ENCODE measurements around the gene SDHAF2. TPM values are rescaled to one million over a fixed set of nuclear protein-coding genes. Genes with fewer than 3 reads are reported as not detected.

The SDHAF2 gene
- total RNA-seq, 1 donor from 2014 or later = 63.2 TPM

DNA sequence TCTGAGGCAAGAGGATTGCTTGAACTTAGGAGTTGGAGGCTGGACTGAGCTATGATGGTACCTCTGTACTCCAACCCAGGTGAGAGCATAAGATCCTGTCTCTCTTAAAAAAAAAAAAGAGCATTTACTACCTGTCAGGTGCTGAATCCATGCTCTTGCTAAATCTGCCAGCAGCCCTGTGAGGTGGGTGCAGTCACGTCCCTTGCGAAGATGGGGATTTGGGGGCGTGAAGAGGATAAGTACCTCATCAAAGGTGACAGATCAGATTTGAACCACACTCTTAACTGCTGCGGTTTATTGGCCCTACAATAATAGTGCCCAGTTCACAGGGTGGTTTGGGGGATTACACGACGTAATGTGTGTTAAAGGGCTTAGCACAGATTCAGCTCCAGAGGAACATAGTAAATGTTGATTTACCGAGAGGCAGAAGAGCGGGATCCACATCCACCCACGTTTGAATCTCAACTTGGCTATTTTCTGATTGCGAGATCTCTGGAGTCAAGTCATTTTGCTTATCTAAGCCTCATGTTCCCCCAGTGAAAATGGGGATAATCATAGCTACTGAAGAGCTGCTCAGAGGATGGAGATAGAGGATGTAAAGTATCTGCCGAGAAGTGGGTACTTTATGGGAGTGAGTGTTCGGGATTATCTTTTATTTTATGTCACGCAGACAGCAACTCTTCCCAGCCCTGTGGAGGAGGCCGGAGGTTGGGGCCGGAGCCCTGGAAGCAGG, 50.5 kb downstream of the SDHAF2 start:
- TF ChIP-seq, protein P1, sequence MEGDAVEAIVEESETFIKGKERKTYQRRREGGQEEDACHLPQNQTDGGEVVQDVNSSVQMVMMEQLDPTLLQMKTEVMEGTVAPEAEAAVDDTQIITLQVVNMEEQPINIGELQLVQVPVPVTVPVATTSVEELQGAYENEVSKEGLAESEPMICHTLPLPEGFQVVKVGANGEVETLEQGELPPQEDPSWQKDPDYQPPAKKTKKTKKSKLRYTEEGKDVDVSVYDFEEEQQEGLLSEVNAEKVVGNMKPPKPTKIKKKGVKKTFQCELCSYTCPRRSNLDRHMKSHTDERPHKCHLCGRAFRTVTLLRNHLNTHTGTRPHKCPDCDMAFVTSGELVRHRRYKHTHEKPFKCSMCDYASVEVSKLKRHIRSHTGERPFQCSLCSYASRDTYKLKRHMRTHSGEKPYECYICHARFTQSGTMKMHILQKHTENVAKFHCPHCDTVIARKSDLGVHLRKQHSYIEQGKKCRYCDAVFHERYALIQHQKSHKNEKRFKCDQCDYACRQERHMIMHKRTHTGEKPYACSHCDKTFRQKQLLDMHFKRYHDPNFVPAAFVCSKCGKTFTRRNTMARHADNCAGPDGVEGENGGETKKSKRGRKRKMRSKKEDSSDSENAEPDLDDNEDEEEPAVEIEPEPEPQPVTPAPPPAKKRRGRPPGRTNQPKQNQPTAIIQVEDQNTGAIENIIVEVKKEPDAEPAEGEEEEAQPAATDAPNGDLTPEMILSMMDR (conservative IDR thresholded peaks at IDR 0.05; ENCODE audit: low read depth, low read length) = no peak

DNA sequence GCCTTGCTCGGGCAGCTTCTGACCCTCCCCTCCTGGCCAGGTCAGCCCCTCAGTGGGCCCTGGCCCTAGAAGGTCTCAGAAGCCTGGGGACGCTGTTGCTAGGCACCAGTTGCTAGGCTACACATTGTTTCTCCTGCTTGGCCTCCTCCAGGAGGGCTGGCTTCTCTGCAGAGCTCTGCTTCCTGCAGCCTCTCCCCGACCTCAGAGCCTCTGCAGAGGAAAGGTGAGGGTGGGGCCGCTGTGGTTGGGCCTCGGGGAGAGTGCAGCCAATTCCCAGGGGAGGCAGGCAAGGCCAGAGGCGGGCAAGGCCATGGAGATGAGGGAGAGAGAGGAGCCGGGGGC, 51.0 kb downstream of the SDHAF2 start:
- no peak overlapping the region for H3K4me3 ChIP-seq (ENCODE audit: low read depth, low read length)
- TF ChIP-seq, protein P1 (conservative IDR thresholded peaks at IDR 0.05; ENCODE audit: low read depth, low read length) = no peak
- DNase-seq (ENCODE audit: low read depth) = no peak

More for the DNA sequence above, 50.5 kb downstream of the SDHAF2 start:
- no peak overlapping the region for H3K4me3 ChIP-seq (ENCODE audit: low read depth, low read length)
- DNase-seq (ENCODE audit: low read depth) = no peak

DNA sequence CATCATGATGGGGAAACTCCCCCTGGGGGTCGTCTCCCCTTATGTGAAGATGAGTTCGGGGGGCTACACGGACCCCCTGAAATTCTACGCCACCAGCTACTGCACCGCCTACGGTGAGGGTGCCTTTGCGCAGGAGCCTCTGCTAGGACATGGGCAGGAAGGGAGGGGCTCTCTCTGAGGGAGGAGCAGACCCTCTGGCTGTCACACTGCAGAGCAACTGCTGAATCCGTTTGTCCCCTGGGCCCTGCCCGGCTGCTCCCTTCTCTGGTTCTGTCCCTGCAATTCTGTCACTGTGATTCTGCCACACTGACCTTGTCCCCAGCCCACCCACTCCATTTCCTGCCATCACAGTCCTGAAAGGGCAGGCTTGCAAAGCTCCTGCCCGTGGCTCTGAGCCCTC, 51.9 kb downstream of the SDHAF2 start:
- H3K4me3 ChIP-seq (ENCODE audit: low read depth, low read length) = no peak overlapping the region
- TF ChIP-seq, protein P1 (conservative IDR thresholded peaks at IDR 0.05; ENCODE audit: low read depth, low read length) = no peak
- no peak for DNase-seq (ENCODE audit: low read depth)

DNA sequence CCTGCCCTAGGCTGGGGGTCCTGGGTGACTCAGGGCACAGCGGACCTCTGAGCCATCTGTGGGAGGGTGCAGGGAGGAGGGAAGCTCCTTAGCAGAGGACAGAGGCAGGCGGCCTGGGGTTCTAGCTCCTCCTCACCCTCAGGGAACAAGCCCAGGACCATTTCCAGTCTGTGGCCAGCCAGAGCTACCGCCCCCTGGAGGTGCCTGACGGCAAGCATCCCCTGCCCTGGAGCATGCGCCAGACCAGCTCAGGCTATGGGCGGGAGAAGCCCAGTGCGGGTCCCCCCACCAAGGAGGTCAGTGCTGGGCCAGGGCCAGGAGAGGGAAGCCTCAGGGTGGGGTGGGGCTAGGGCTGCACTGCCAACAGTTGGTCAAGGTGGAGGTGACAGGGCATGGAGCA, 52.6 kb downstream of the SDHAF2 start:
- no peak for DNase-seq (ENCODE audit: low read depth)
- TF ChIP-seq, protein P1 (conservative IDR thresholded peaks at IDR 0.05; ENCODE audit: low read depth, low read length) = peak; percentile 65
- H3K4me3 ChIP-seq (ENCODE audit: low read depth, low read length) = no peak overlapping the region

DNA sequence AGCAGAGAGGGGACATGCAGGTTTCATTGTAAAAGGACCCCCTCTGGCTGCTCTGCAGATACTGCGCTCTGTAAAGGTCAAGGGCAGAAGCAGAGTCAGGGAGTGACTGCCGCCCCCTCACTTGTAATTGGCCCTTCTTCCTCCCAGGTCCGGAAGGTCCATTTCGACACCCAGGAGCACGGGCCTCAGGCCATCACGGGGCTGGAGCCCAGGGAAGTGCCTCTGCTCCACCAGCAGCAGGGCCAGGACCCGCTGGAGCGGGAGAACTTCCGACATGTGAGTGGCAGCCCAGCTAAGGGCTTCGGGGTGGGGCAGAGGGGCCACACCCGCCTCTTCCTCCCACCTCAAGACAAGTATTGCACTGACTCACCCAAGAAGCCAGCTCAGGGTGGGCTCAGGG, 54.6 kb downstream of the SDHAF2 start:
- H3K4me3 ChIP-seq (ENCODE audit: low read depth, low read length) = no peak overlapping the region
- TF ChIP-seq, protein P1 (conservative IDR thresholded peaks at IDR 0.05; ENCODE audit: low read depth, low read length) = no peak
- DNase-seq (ENCODE audit: low read depth) = no peak

DNA sequence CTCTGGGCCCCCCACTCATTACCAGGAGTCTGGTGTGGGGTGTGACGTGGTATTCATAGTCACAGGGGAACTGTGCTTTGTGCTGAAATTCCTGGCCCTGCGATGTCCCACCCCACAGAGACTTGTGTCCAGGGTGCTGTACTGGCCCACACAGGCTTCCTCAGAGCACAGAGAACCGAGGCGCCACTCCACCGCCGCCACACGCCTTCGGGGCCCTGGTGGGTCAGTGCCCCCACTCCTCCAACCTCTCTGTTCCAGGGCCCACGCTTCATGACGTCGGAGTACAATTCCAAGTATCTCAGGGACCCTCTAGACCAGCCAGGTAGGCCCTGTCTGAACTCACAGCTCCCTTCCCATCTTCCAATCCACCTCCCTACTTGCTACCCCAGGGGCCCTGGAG, 55.2 kb downstream of the SDHAF2 start:
- no peak for DNase-seq (ENCODE audit: low read depth)
- TF ChIP-seq, protein P1 (conservative IDR thresholded peaks at IDR 0.05; ENCODE audit: low read depth, low read length) = no peak

DNA sequence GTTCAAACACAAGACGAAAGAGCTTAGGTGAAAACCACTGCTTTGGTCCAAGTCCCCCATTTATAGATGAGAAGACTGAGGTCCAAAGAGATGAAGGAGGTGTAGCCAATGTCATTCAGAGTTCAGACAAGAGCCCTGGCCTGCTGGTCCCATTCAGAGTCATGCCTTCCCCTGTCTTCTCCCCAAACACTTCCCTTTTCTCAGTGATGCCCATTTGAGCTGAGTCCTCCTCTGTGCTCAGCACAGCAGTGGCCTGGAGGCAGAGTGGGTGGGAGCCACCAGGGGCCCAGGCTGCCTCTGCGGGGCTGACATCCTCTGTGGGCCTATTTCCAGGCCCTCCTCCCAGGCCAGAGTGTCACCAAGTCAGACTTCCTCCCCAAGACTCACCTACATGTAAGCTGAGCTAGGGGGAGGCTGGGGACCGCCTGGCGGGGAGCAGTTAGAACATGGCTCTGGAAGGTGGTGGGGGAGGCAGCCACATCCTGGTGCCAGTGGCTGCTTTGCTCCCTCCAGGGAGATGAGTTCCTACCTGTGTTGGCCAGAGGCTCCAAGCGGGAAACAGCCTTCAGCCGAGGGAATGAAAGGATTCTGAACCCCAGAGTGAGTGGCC, 56.2 kb downstream of the SDHAF2 start:
- TF ChIP-seq, protein P1 (conservative IDR thresholded peaks at IDR 0.05; ENCODE audit: low read depth, low read length) = no peak
- no peak for DNase-seq (ENCODE audit: low read depth)
- H3K4me3 ChIP-seq (ENCODE audit: low read depth, low read length) = no peak overlapping the region

More for the DNA sequence above, 55.2 kb downstream of the SDHAF2 start:
- H3K4me3 ChIP-seq (ENCODE audit: low read depth, low read length) = no peak overlapping the region
